ENCODE measurements around the gene KRTAP10-2. TPM values are rescaled to one million over a fixed set of nuclear protein-coding genes. Genes with fewer than 3 reads are reported as not detected.

Gene KRTAP10-2
- total RNA-seq, 1 experiment from 2014 or later = not detected

GRCh38 chr21:44505673-44506278 lies 45.5 kb downstream of the KRTAP10-2 start:
- H3K36me3 ChIP-seq (ENCODE audit: control insufficient read depth in 1 of 2, insufficient read depth in 2 of 2, low read length in 2 of 2) = no peaks in the 10 kb centered on the region
- peaks cover 7 to 11% of the 10 kb centered on the region in 2 experiments for H3K4me1 ChIP-seq (ENCODE audit: control insufficient read depth in 1 of 2, insufficient read depth in 2 of 2, low read length in 2 of 2)
- TF ChIP-seq EGR1 (IDR thresholded peaks at IDR 0.05; ENCODE audit: low read depth) (no peak), POLR2A (IDR thresholded peaks at IDR 0.05; ENCODE audit: borderline replicate concordance, extremely low read depth, insufficient read depth, insufficient read length) (no peak), REST (IDR thresholded peaks at IDR 0.05; ENCODE audit: low read depth) (no peak), POLR2AphosphoS5 (IDR thresholded peaks at IDR 0.05; ENCODE audit: low read depth, low read length) (no peak), JUND (IDR thresholded peaks at IDR 0.05) (no peak), ZBTB33 (IDR thresholded peaks at IDR 0.05; ENCODE audit: extremely low read depth, insufficient replicate concordance, low read length) (no peak), CEBPB (IDR thresholded peaks at IDR 0.05; ENCODE audit: low read depth) (no peak), SIN3A (IDR thresholded peaks at IDR 0.05; ENCODE audit: low read depth) (no peak), RAD21 (IDR thresholded peaks at IDR 0.05; ENCODE audit: low read depth) (no peak), ZNF274 (IDR thresholded peaks at IDR 0.05; ENCODE audit: low read depth, low read length) (no peak), YY1 (IDR thresholded peaks at IDR 0.05; ENCODE audit: extremely low read depth, insufficient replicate concordance, low read depth, low read length) (no peak), ELF1 (IDR thresholded peaks at IDR 0.05; ENCODE audit: borderline replicate concordance, low read depth) (no peak), CTCF (IDR thresholded peaks at IDR 0.05 in 2 of 3, conservative IDR thresholded peaks at IDR 0.05 in 1 of 3; ENCODE audit: borderline replicate concordance in 1 of 3, insufficient read depth in 1 of 3, low read depth in 2 of 3, low read length in 2 of 3) (no peak), SRF (IDR thresholded peaks at IDR 0.05; ENCODE audit: low read depth) (no peak), EZH2 (IDR thresholded peaks at IDR 0.05) (no peak), ATF3 (IDR thresholded peaks at IDR 0.05) (no peak)
- H3K9ac ChIP-seq (ENCODE audit: low read length) = no peak overlapping the region
- no peaks in the 10 kb centered on the region for H3K9me3 ChIP-seq (ENCODE audit: control insufficient read depth in 1 of 2, insufficient read depth in 1 of 2, low read depth in 1 of 2, low read length in 2 of 2)
- ChIA-PET RAD21 (ENCODE audit: low non-redundant PET in 1 of 2, low total read pairs in 2 of 2, uncharacterized antibody in 2 of 2, unreplicated experiment in 2 of 2) (no interaction called here), CTCF (no interaction called here), POLR2A (no interaction called here)
- DNase-seq (ENCODE audit: low read depth, low spot score) (no peak), ATAC-seq (no peak)
- H3K27me3 ChIP-seq (ENCODE audit: insufficient read depth, low read length) = no peaks in the 10 kb centered on the region
- H3K79me2 ChIP-seq (ENCODE audit: insufficient read depth, low read length) = no peaks in the 10 kb centered on the region
- no peaks in the 10 kb centered on the region for H3K9me2 ChIP-seq (ENCODE audit: insufficient read depth)
- BruUV-seq (replicated peaks) = no TSS peak
- no peak overlapping the region for H2AFZ ChIP-seq (ENCODE audit: low read depth, low read length, poor library complexity, severe bottlenecking)
- no peak overlapping the region for H3K27ac ChIP-seq (ENCODE audit: low read depth, low read length)
- no peak overlapping the region for H3K4me3 ChIP-seq (replicated peaks in 1 of 2; ENCODE audit: low read depth in 1 of 2, low read length in 2 of 2)
- no peak overlapping the region for H3K4me2 ChIP-seq (ENCODE audit: low read length)
- no peaks in the 10 kb centered on the region for H4K20me1 ChIP-seq (ENCODE audit: insufficient read depth)
- intact Hi-C loops (cut with micrococcal nuclease) = no loop called here

Data from HCT116 (cell line).